Endothelial cell (in vitro differentiated cells): ENCODE data around the gene SCGB1C2. TPM values are rescaled to one million over a fixed set of nuclear protein-coding genes. Genes with fewer than 3 reads are reported as not detected.
"Not testable (repeated sequence)": the region's sequence is repeated elsewhere in the genome, so short reads cannot be mapped to it uniquely, and the experiment has no call there.

Source experiments
- DNase-seq: peaks from one replicate; pipeline ENCODE4 v3.0.0; 2021; ENCODE audit warnings: low spot score
- H3K27ac Mint-ChIP-seq: one replicate; pipeline ENCODE4 v1.8.0; 2021; ENCODE audit warnings: mixed read lengths, inconsistent platforms; ENCODE audit not compliant: unreplicated experiment
- H3K27me3 Mint-ChIP-seq: one replicate; pipeline ENCODE4 v1.8.0; 2021; ENCODE audit warnings: mild to moderate bottlenecking, moderate library complexity, mixed read lengths, inconsistent platforms; ENCODE audit not compliant: unreplicated experiment
- H3K36me3 Mint-ChIP-seq: one replicate; pipeline ENCODE4 v1.8.0; 2021; ENCODE audit warnings: mild to moderate bottlenecking, low read depth, mixed read lengths, inconsistent platforms; ENCODE audit not compliant: unreplicated experiment
- H3K4me1 Mint-ChIP-seq: one replicate; pipeline ENCODE4 v1.8.0; 2021; ENCODE audit warnings: mild to moderate bottlenecking, mixed read lengths, inconsistent platforms; ENCODE audit not compliant: unreplicated experiment
- H3K4me3 Mint-ChIP-seq: one replicate; pipeline ENCODE4 v1.8.0; 2021; ENCODE audit warnings: mild to moderate bottlenecking, mixed read lengths, inconsistent platforms; ENCODE audit not compliant: unreplicated experiment
- H3K9me3 Mint-ChIP-seq: one replicate; pipeline ENCODE4 v1.8.0; 2021; ENCODE audit warnings: mixed read lengths, inconsistent platforms; ENCODE audit not compliant: unreplicated experiment
- CTCF ChIP-seq: fragments of 200-600 bp; sonication (generic); IDR thresholded peaks from one replicate; pipeline ENCODE4 v1.5.0; 2021; ENCODE audit warnings: antibody characterized with exemption; ENCODE audit not compliant: unreplicated experiment
- total RNA-seq: library from RNA; stranded (reverse); fragmentation: NEBNext Ultra II Directional; extraction: Animal tissue kit (Norgen Biotek cat#: 25700); gene quantifications from one replicate; pipeline ENCODE4 v1.2.1, GENCODE V29; 2021; ENCODE audit not compliant: unreplicated experiment

Gene SCGB1C2
- total RNA-seq, 1 donor from 2014 or later: not detected

GRCh38 chr17:165939-166338 lies 28.6 kb downstream of the SCGB1C2 start:
- Mint-ChIP-seq H3K27me3 (no peaks in the 10 kb centered on the region), H3K36me3 (no peaks in the 10 kb centered on the region), H3K27ac (no peak overlapping the region), H3K9me3 (no peaks in the 10 kb centered on the region), H3K4me1 (no peaks in the 10 kb centered on the region), H3K4me3 (no peak overlapping the region)
- no peak for TF ChIP-seq CTCF
- no peak for DNase-seq

GRCh38 chr17:168614-169013 lies 31.2 kb downstream of the SCGB1C2 start:
- DNase-seq, H3K9me3 Mint-ChIP-seq, H3K4me1 Mint-ChIP-seq, H3K27ac Mint-ChIP-seq, H3K36me3 Mint-ChIP-seq, H3K4me3 Mint-ChIP-seq, H3K27me3 Mint-ChIP-seq: not testable (repeated sequence)

- H3K36me3 Mint-ChIP-seq: no peaks in the 10 kb centered on the region
- no peak for DNase-seq
- no peaks in the 10 kb centered on the region for H3K4me1 Mint-ChIP-seq
- peaks cover 5% of the 10 kb centered on the region for H3K27me3 Mint-ChIP-seq
- no peak overlapping the region for H3K27ac Mint-ChIP-seq
- H3K4me3 Mint-ChIP-seq: no peak overlapping the region
- H3K9me3 Mint-ChIP-seq: no peaks in the 10 kb centered on the region
- TF ChIP-seq CTCF: no peak
These were observed 32.8 kb downstream of the SCGB1C2 start for GRCh38 chr17:170130-170670.

- no peak overlapping the region for H3K27ac Mint-ChIP-seq
- TF ChIP-seq CTCF: no peak
- no peaks in the 10 kb centered on the region for H3K9me3 Mint-ChIP-seq
- no peak for DNase-seq
- H3K4me3 Mint-ChIP-seq: no peak overlapping the region
- H3K27me3 Mint-ChIP-seq: peaks cover 5% of the 10 kb centered on the region
- H3K4me1 Mint-ChIP-seq: no peaks in the 10 kb centered on the region
- H3K36me3 Mint-ChIP-seq: no peaks in the 10 kb centered on the region
These were observed 34.5 kb downstream of the SCGB1C2 start for GRCh38 chr17:171871-172270.

- Mint-ChIP-seq H3K4me1 (no peaks in the 10 kb centered on the region), H3K27ac (no peak overlapping the region), H3K27me3 (peaks cover 5% of the 10 kb centered on the region), H3K9me3 (no peaks in the 10 kb centered on the region), H3K4me3 (no peak overlapping the region), H3K36me3 (no peaks in the 10 kb centered on the region)
- DNase-seq: no peak
- no peak for TF ChIP-seq CTCF
These were observed 35.0 kb downstream of the SCGB1C2 start for GRCh38 chr17:172401-172800.
